ENCODE measurements around the gene FCGR3B. TPM values are rescaled to one million over a fixed set of nuclear protein-coding genes. Genes with fewer than 3 reads are reported as not detected.
A peak's percentile ranks its signal among the peaks of the same experiment; 100 is the strongest.
"Not testable (repeated sequence)": the region's sequence is repeated elsewhere in the genome, so short reads cannot be mapped to it uniquely, and the experiment has no call there.

The FCGR3B gene
- total RNA-seq, 1 donor from 2014 or later: not detected

- DNase-seq (ENCODE audit: low spot score, unreplicated experiment); H3K27ac Mint-ChIP-seq; H3K27me3 Mint-ChIP-seq; H3K4me3 Mint-ChIP-seq (ENCODE audit: low read depth); H3K36me3 Mint-ChIP-seq (ENCODE audit: insufficient read depth); H3K9me3 Mint-ChIP-seq (ENCODE audit: low read depth); H3K4me1 Mint-ChIP-seq (ENCODE audit: low read depth): not testable (repeated sequence)
Measured at GRCh38 chr1:161663569-161663968, 32.6 kb upstream of the FCGR3B start.

GRCh38 chr1:161662684-161663339 is 31.8 kb upstream of the FCGR3B start, which contains the start of gene FCGR2B:
Gene FCGR2B, plus strand, starts transcription at chr1:161663143. Its CDS starts 99 bp downstream, at chr1:161663242.
- H3K27me3 Mint-ChIP-seq; H3K9me3 Mint-ChIP-seq (ENCODE audit: low read depth); H3K36me3 Mint-ChIP-seq (ENCODE audit: insufficient read depth); H3K27ac Mint-ChIP-seq; H3K4me1 Mint-ChIP-seq (ENCODE audit: low read depth); H3K4me3 Mint-ChIP-seq (ENCODE audit: low read depth); DNase-seq (ENCODE audit: low spot score, unreplicated experiment): not testable (repeated sequence)

- H3K9me3 Mint-ChIP-seq (ENCODE audit: low read depth); H3K4me1 Mint-ChIP-seq (ENCODE audit: low read depth); DNase-seq (ENCODE audit: low spot score, unreplicated experiment); H3K27ac Mint-ChIP-seq; H3K4me3 Mint-ChIP-seq (ENCODE audit: low read depth); H3K27me3 Mint-ChIP-seq; H3K36me3 Mint-ChIP-seq (ENCODE audit: insufficient read depth): not testable (repeated sequence)
Measured at GRCh38 chr1:161661660-161662311, 30.8 kb upstream of the FCGR3B start.

GRCh38 chr1:161658524-161658923 is 27.5 kb upstream of the FCGR3B start:
- H3K27me3 Mint-ChIP-seq; DNase-seq (ENCODE audit: low spot score, unreplicated experiment); H3K4me3 Mint-ChIP-seq (ENCODE audit: low read depth); H3K27ac Mint-ChIP-seq; H3K4me1 Mint-ChIP-seq (ENCODE audit: low read depth); H3K9me3 Mint-ChIP-seq (ENCODE audit: low read depth); H3K36me3 Mint-ChIP-seq (ENCODE audit: insufficient read depth): not testable (repeated sequence)

GRCh38 chr1:161653971-161654370 is 23.0 kb upstream of the FCGR3B start:
- not testable (repeated sequence) for H3K4me1 Mint-ChIP-seq (ENCODE audit: low read depth); H3K27ac Mint-ChIP-seq; H3K36me3 Mint-ChIP-seq (ENCODE audit: insufficient read depth); DNase-seq (ENCODE audit: low spot score, unreplicated experiment); H3K27me3 Mint-ChIP-seq; H3K4me3 Mint-ChIP-seq (ENCODE audit: low read depth); H3K9me3 Mint-ChIP-seq (ENCODE audit: low read depth)

GRCh38 chr1:161653541-161653940 is 22.6 kb upstream of the FCGR3B start:
- DNase-seq (ENCODE audit: low spot score, unreplicated experiment); H3K27ac Mint-ChIP-seq: not testable (repeated sequence)

GRCh38 chr1:161647507-161648360 is 16.8 kb upstream of the FCGR3B start:
- H3K36me3 Mint-ChIP-seq (ENCODE audit: insufficient read depth); H3K4me1 Mint-ChIP-seq (ENCODE audit: low read depth); DNase-seq (ENCODE audit: low spot score, unreplicated experiment); H3K27ac Mint-ChIP-seq; H3K4me3 Mint-ChIP-seq (ENCODE audit: low read depth); H3K9me3 Mint-ChIP-seq (ENCODE audit: low read depth): not testable (repeated sequence)
- TF ChIP-seq CTCF (IDR thresholded peaks at IDR 0.05; ENCODE audit: unreplicated experiment): peak; percentile 61
- H3K27me3 Mint-ChIP-seq: peaks cover 20% of the 10 kb centered on the region

More at GRCh38 chr1:161653541-161653940, 22.6 kb upstream of the FCGR3B start:
- not testable (repeated sequence) for H3K36me3 Mint-ChIP-seq (ENCODE audit: insufficient read depth); H3K27me3 Mint-ChIP-seq; H3K4me3 Mint-ChIP-seq (ENCODE audit: low read depth); H3K4me1 Mint-ChIP-seq (ENCODE audit: low read depth); H3K9me3 Mint-ChIP-seq (ENCODE audit: low read depth)

GRCh38 chr1:161644855-161645254 is 13.9 kb upstream of the FCGR3B start:
- not testable (repeated sequence) for H3K4me1 Mint-ChIP-seq (ENCODE audit: low read depth); H3K36me3 Mint-ChIP-seq (ENCODE audit: insufficient read depth); DNase-seq (ENCODE audit: low spot score, unreplicated experiment); H3K4me3 Mint-ChIP-seq (ENCODE audit: low read depth); H3K27ac Mint-ChIP-seq; H3K9me3 Mint-ChIP-seq (ENCODE audit: low read depth)
- H3K27me3 Mint-ChIP-seq: peaks cover 28% of the 10 kb centered on the region

GRCh38 chr1:161643481-161644208 is 12.7 kb upstream of the FCGR3B start:
- not testable (repeated sequence) for H3K9me3 Mint-ChIP-seq (ENCODE audit: low read depth); H3K4me3 Mint-ChIP-seq (ENCODE audit: low read depth); H3K27ac Mint-ChIP-seq; H3K36me3 Mint-ChIP-seq (ENCODE audit: insufficient read depth); DNase-seq (ENCODE audit: low spot score, unreplicated experiment); H3K4me1 Mint-ChIP-seq (ENCODE audit: low read depth)
- H3K27me3 Mint-ChIP-seq: peaks cover 28% of the 10 kb centered on the region

GRCh38 chr1:161642697-161643096 is 11.7 kb upstream of the FCGR3B start:
- H3K9me3 Mint-ChIP-seq (ENCODE audit: low read depth); DNase-seq (ENCODE audit: low spot score, unreplicated experiment); H3K36me3 Mint-ChIP-seq (ENCODE audit: insufficient read depth); H3K27ac Mint-ChIP-seq; H3K4me1 Mint-ChIP-seq (ENCODE audit: low read depth); H3K4me3 Mint-ChIP-seq (ENCODE audit: low read depth): not testable (repeated sequence)
- peaks cover 27% of the 10 kb centered on the region for H3K27me3 Mint-ChIP-seq

- H3K27me3 Mint-ChIP-seq: peaks cover 17% of the 10 kb centered on the region
- not testable (repeated sequence) for H3K4me1 Mint-ChIP-seq (ENCODE audit: low read depth); DNase-seq (ENCODE audit: low spot score, unreplicated experiment); H3K4me3 Mint-ChIP-seq (ENCODE audit: low read depth); H3K36me3 Mint-ChIP-seq (ENCODE audit: insufficient read depth); H3K9me3 Mint-ChIP-seq (ENCODE audit: low read depth); H3K27ac Mint-ChIP-seq
Measured at GRCh38 chr1:161639203-161639602, 8.2 kb upstream of the FCGR3B start.
